Osteocyte (in vitro differentiated cells): ENCODE measurements around the gene SLCO2A1. TPM values are rescaled to one million over a fixed set of nuclear protein-coding genes. Genes with fewer than 3 reads are reported as not detected.

ENCODE experiments used
- DNase-seq: peaks from one replicate; pipeline ENCODE4 v3.0.0; 2021; ENCODE audit warnings: mixed read lengths; ENCODE audit not compliant: unreplicated experiment; ENCODE audit errors: extremely low spot score
- H3K27ac Mint-ChIP-seq: one replicate; pipeline ENCODE4 v1.8.0; 2021; ENCODE audit warnings: mild to moderate bottlenecking, mixed read lengths; ENCODE audit not compliant: unreplicated experiment
- H3K27me3 Mint-ChIP-seq: one replicate; pipeline ENCODE4 v1.8.0; 2021; ENCODE audit warnings: mixed read lengths; ENCODE audit not compliant: unreplicated experiment
- H3K36me3 Mint-ChIP-seq: one replicate; pipeline ENCODE4 v1.8.0; 2021; ENCODE audit warnings: mixed read lengths; ENCODE audit not compliant: unreplicated experiment
- H3K4me1 Mint-ChIP-seq: one replicate; pipeline ENCODE4 v1.8.0; 2021; ENCODE audit warnings: mixed read lengths; ENCODE audit not compliant: unreplicated experiment
- H3K4me3 Mint-ChIP-seq: one replicate; pipeline ENCODE4 v1.8.0; 2021; ENCODE audit warnings: mild to moderate bottlenecking, moderate library complexity, mixed read lengths; ENCODE audit not compliant: unreplicated experiment
- H3K9me3 Mint-ChIP-seq: one replicate; pipeline ENCODE4 v1.8.0; 2021; ENCODE audit warnings: mixed read lengths; ENCODE audit not compliant: unreplicated experiment
- total RNA-seq: library from RNA; stranded (reverse); gene quantifications from 2 replicates; pipeline ENCODE4 v1.2.1, GENCODE V29; 2021
- TF ChIP-seq, protein P1 (sequence below): fragments of 200-600 bp; sonication (generic); IDR thresholded peaks from 2 replicates; pipeline ENCODE4 v1.5.0; 2021; ENCODE audit warnings: antibody characterized with exemption, mild to moderate bottlenecking, moderate library complexity

Gene SLCO2A1
- total RNA-seq, 1 donor from 2014 or later = 9.8 TPM

DNA sequence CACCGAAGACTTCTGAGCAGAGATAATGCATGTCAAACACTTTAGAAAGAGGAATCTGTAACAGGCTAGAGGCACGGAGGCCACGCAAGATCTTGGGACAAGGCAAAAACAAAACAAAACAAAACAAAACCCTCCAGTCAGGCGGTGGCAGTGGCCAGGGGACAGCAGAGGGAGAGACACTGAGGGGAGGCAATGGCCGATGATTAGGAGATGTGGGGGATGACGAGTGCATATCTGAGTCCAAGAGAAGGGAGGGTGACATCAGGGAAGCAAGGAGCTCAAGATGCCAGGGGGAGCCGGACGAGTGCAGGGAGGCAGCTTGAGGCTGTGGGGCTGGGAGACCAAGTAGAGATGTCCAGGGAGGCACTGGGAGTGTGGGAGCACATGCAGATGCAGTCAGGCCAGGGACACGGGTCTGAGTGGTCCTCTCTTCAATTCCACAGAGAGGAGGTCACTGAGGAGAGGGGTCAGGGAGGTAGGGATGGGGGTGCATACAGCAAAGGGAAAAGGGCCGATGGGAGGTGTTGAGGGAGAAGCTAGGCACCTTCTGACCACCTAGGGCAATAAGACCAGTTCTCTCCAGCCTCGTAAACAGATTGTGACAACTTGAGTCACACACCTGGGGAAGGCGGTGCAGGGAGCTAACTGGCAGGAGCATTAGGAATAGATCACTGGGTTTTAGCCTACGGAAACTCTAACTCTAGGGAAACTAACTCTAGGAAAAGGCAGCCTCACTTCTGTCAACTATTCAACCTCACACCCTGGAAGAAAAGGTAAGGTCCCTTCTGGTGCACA, 29.6 kb downstream of the SLCO2A1 start:
- DNase-seq = no peak
- TF ChIP-seq, protein P1, sequence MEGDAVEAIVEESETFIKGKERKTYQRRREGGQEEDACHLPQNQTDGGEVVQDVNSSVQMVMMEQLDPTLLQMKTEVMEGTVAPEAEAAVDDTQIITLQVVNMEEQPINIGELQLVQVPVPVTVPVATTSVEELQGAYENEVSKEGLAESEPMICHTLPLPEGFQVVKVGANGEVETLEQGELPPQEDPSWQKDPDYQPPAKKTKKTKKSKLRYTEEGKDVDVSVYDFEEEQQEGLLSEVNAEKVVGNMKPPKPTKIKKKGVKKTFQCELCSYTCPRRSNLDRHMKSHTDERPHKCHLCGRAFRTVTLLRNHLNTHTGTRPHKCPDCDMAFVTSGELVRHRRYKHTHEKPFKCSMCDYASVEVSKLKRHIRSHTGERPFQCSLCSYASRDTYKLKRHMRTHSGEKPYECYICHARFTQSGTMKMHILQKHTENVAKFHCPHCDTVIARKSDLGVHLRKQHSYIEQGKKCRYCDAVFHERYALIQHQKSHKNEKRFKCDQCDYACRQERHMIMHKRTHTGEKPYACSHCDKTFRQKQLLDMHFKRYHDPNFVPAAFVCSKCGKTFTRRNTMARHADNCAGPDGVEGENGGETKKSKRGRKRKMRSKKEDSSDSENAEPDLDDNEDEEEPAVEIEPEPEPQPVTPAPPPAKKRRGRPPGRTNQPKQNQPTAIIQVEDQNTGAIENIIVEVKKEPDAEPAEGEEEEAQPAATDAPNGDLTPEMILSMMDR = no peak
- Mint-ChIP-seq H3K36me3 (peaks cover 2% of the 10 kb centered on the region), H3K27me3 (no peaks in the 10 kb centered on the region), H3K4me1 (peaks cover 9% of the 10 kb centered on the region), H3K27ac (no peak overlapping the region), H3K4me3 (no peak overlapping the region), H3K9me3 (no peaks in the 10 kb centered on the region)

DNA sequence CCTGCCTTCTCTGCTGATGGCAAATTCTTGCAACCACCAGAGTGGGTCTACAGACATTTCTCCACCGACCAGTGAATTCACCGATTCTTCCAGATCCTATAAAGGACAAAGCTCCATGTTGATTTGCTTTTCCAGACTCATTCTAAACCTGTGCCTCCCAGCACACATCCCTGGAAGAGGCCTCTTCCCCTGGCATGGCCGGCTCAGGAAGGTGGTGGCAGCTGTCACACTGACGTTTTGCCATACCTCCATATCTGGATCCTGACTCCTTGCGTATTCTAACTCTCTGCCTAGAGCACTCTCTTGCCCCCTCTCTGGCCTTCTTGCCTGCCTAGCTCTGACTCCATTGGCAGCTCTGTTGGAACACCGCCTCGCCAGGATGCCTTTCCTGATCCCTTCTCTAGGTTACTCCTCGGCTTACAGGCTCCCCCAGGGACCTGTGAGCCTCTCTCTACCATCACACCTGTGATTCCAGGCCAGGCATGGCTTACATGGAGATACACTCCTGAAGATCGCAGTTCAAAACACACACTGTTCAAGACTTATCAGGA, 31.0 kb downstream of the SLCO2A1 start:
- H3K4me1 Mint-ChIP-seq = peaks cover 11% of the 10 kb centered on the region
- no peaks in the 10 kb centered on the region for H3K36me3 Mint-ChIP-seq
- no peaks in the 10 kb centered on the region for H3K9me3 Mint-ChIP-seq
- DNase-seq = no peak
- TF ChIP-seq, protein P1 = no peak
- H3K4me3 Mint-ChIP-seq = no peak overlapping the region
- no peaks in the 10 kb centered on the region for H3K27me3 Mint-ChIP-seq
- H3K27ac Mint-ChIP-seq = no peak overlapping the region

- H3K9me3 Mint-ChIP-seq = no peaks in the 10 kb centered on the region
- no peak for DNase-seq
- TF ChIP-seq, protein P1 = no peak
- H3K36me3 Mint-ChIP-seq = no peaks in the 10 kb centered on the region
- H3K27ac Mint-ChIP-seq = no peak overlapping the region
- H3K4me3 Mint-ChIP-seq = no peak overlapping the region
- peaks cover 14% of the 10 kb centered on the region for H3K4me1 Mint-ChIP-seq
- H3K27me3 Mint-ChIP-seq = no peaks in the 10 kb centered on the region
These were observed 31.7 kb downstream of the SLCO2A1 start for GRCh38 chr3:133997871-133998635.

DNA sequence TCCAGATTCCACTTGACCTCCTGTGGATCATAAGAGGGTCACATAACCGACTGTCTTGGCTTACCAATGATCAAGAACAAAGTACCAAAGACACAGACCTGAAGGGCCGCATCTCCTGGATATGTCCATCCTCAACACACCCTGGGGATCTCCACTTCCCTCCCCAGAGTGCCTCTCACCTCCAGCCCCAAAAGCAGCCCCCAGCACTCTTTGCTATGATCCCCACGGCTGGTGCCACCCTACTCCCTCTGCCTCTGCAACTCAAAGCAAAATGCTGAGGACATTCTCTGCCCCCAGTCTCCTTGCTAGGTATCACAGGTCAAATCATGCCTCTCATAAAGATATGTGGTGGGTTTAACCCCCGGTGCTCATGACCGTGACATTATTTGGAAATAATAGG, 32.7 kb downstream of the SLCO2A1 start:
- DNase-seq = no peak
- H3K27ac Mint-ChIP-seq = no peak overlapping the region
- no peak overlapping the region for H3K4me3 Mint-ChIP-seq
- no peaks in the 10 kb centered on the region for H3K9me3 Mint-ChIP-seq
- H3K36me3 Mint-ChIP-seq = no peaks in the 10 kb centered on the region
- H3K27me3 Mint-ChIP-seq = no peaks in the 10 kb centered on the region
- H3K4me1 Mint-ChIP-seq = peaks cover 14% of the 10 kb centered on the region
- TF ChIP-seq, protein P1 = no peak

GRCh38 chr3:133996251-133996661, 33.5 kb downstream of the SLCO2A1 start:
- Mint-ChIP-seq H3K27ac (no peak overlapping the region), H3K4me3 (no peak overlapping the region), H3K27me3 (no peaks in the 10 kb centered on the region), H3K36me3 (no peaks in the 10 kb centered on the region), H3K4me1 (peaks cover 22% of the 10 kb centered on the region), H3K9me3 (no peaks in the 10 kb centered on the region)
- TF ChIP-seq, protein P1 = no peak
- DNase-seq = no peak
